Activated T-cell treated with anti-CD3 and anti-CD28 coated beads, Interleukin-2, amount 50 U/mL, for 72 hours (primary cell): ENCODE data around the gene DNAJB8. TPM values are rescaled to one million over a fixed set of nuclear protein-coding genes. Genes with fewer than 3 reads are reported as not detected.
A peak's percentile ranks its signal among the peaks of the same experiment; 100 is the strongest.

ENCODE experiments used
- ATAC-seq, 2 donors: fragments of 150-1000 bp; cut with Tn5 transposase; replicated peaks in 1 of 2; 2 replicates each; pipeline ENCODE4 v1.10.0; 2021; ENCODE audit warnings: moderate library complexity in 2 of 2, mild to moderate bottlenecking in 1 of 2
- DNase-seq, 2 donors: peaks; one replicate each; pipeline ENCODE4 v3.0.0; 2021 to 2022; ENCODE audit warnings: mixed read lengths in 1 of 2
- H3K27ac Mint-ChIP-seq: one replicate; pipeline ENCODE4 v1.8.0; 2022; ENCODE audit warnings: mild to moderate bottlenecking, moderate library complexity, mixed read lengths
- H3K27me3 Mint-ChIP-seq: one replicate; pipeline ENCODE4 v1.8.0; 2022; ENCODE audit warnings: low read depth, mixed read lengths
- H3K36me3 Mint-ChIP-seq, 2 donors: one replicate each; pipeline ENCODE4 v1.8.0; 2022; ENCODE audit warnings: mixed read lengths in 2 of 2, mild to moderate bottlenecking in 1 of 2; ENCODE audit not compliant: insufficient read depth in 2 of 2
- H3K4me1 Mint-ChIP-seq: one replicate; pipeline ENCODE4 v1.8.0; 2022; ENCODE audit warnings: low read depth, mixed read lengths
- H3K4me3 Mint-ChIP-seq, 2 donors: one replicate each; pipeline ENCODE4 v1.8.0; 2022; ENCODE audit warnings: mild to moderate bottlenecking in 2 of 2, mixed read lengths in 2 of 2, moderate library complexity in 2 of 2
- H3K9me3 Mint-ChIP-seq, 2 donors: one replicate each; pipeline ENCODE4 v1.8.0; 2022; ENCODE audit warnings: mixed read lengths in 2 of 2
- total RNA-seq, 2 donors: library from RNA; stranded (reverse); gene quantifications; one replicate each; pipeline ENCODE4 v1.2.3, GENCODE V29; 2022

Gene DNAJB8
- total RNA-seq, 2 donors from 2014 or later, result not detected

GRCh38 chr3:128484404-128485281 lies 18.0 kb upstream of the DNAJB8 start:
- no peak for ATAC-seq
- H3K27ac Mint-ChIP-seq, result no peak overlapping the region

GRCh38 chr3:128483657-128484403 lies 17.1 kb upstream of the DNAJB8 start:
- Mint-ChIP-seq H3K27me3 (peaks cover 57% of the 10 kb centered on the region), H3K27ac (no peak overlapping the region), H3K4me1 (peaks cover 32% of the 10 kb centered on the region), H3K9me3 (no peaks in the 10 kb centered on the region), H3K36me3 (peaks cover 2 to 3% of the 10 kb centered on the region in 2 donors), H3K4me3 (peak overlapping the region; percentile 49 to 84)
- DNase-seq (no peak), ATAC-seq (no peak)

More at GRCh38 chr3:128484404-128485281, 18.0 kb upstream of the DNAJB8 start:
- no peaks in the 10 kb centered on the region for H3K9me3 Mint-ChIP-seq
- H3K4me3 Mint-ChIP-seq, result no peak overlapping the region
- peaks cover 2 to 3% of the 10 kb centered on the region in 2 donors for H3K36me3 Mint-ChIP-seq
- H3K4me1 Mint-ChIP-seq, result peaks cover 33% of the 10 kb centered on the region
- peaks cover 57% of the 10 kb centered on the region for H3K27me3 Mint-ChIP-seq
- DNase-seq, result no peak

GRCh38 chr3:128482666-128483656 lies 16.3 kb upstream of the DNAJB8 start:
- Mint-ChIP-seq H3K4me3 (peak overlapping the region; percentile 49 to 84), H3K27me3 (peaks cover 66% of the 10 kb centered on the region), H3K27ac (no peak overlapping the region), H3K4me1 (peaks cover 32% of the 10 kb centered on the region), H3K36me3 (peaks cover 2% of the 10 kb centered on the region in 2 donors), H3K9me3 (no peaks in the 10 kb centered on the region)
- no peak for ATAC-seq
- DNase-seq, result no peak

GRCh38 chr3:128482175-128482574 lies 15.5 kb upstream of the DNAJB8 start:
- Mint-ChIP-seq H3K27me3 (peaks cover 67% of the 10 kb centered on the region), H3K4me1 (peaks cover 27% of the 10 kb centered on the region), H3K4me3 (no peak overlapping the region), H3K36me3 (no peaks in the 10 kb centered on the region), H3K27ac (no peak overlapping the region), H3K9me3 (no peaks in the 10 kb centered on the region)
- ATAC-seq (no peak), DNase-seq (no peak)

GRCh38 chr3:128481438-128481942 lies 14.8 kb upstream of the DNAJB8 start:
- ATAC-seq, result no peak
- Mint-ChIP-seq H3K9me3 (no peaks in the 10 kb centered on the region), H3K27me3 (peaks cover 63% of the 10 kb centered on the region), H3K4me1 (peaks cover 25% of the 10 kb centered on the region), H3K36me3 (no peaks in the 10 kb centered on the region), H3K4me3 (no peak overlapping the region), H3K27ac (no peak overlapping the region)
- DNase-seq, result no peak

GRCh38 chr3:128480717-128481437 lies 14.2 kb upstream of the DNAJB8 start:
- no peak overlapping the region for H3K4me3 Mint-ChIP-seq
- H3K9me3 Mint-ChIP-seq, result no peaks in the 10 kb centered on the region
- peaks cover 56% of the 10 kb centered on the region for H3K27me3 Mint-ChIP-seq
- ATAC-seq (no peak), DNase-seq (no peak)
- no peak overlapping the region for H3K27ac Mint-ChIP-seq
- H3K4me1 Mint-ChIP-seq, result peaks cover 25% of the 10 kb centered on the region
- H3K36me3 Mint-ChIP-seq, result no peaks in the 10 kb centered on the region

GRCh38 chr3:128480278-128480677 lies 13.6 kb upstream of the DNAJB8 start:
- Mint-ChIP-seq H3K36me3 (no peaks in the 10 kb centered on the region), H3K4me3 (no peak overlapping the region), H3K4me1 (peaks cover 25% of the 10 kb centered on the region), H3K27me3 (peaks cover 50% of the 10 kb centered on the region), H3K9me3 (no peaks in the 10 kb centered on the region), H3K27ac (no peak overlapping the region)
- DNase-seq (no peak), ATAC-seq (no peak)

GRCh38 chr3:128479558-128480086 lies 12.9 kb upstream of the DNAJB8 start:
- DNase-seq, result no peak
- Mint-ChIP-seq H3K36me3 (no peaks in the 10 kb centered on the region), H3K4me3 (no peak overlapping the region), H3K4me1 (peaks cover 22% of the 10 kb centered on the region), H3K27ac (no peak overlapping the region), H3K9me3 (no peaks in the 10 kb centered on the region), H3K27me3 (peaks cover 44% of the 10 kb centered on the region)
- ATAC-seq, result no peak

GRCh38 chr3:128478576-128479506 lies 12.2 kb upstream of the DNAJB8 start:
- DNase-seq (no peak), ATAC-seq (no peak)
- peaks cover 14% of the 10 kb centered on the region for H3K4me1 Mint-ChIP-seq
- no peaks in the 10 kb centered on the region for H3K9me3 Mint-ChIP-seq
- no peak overlapping the region for H3K27ac Mint-ChIP-seq
- H3K36me3 Mint-ChIP-seq, result no peaks in the 10 kb centered on the region
- peaks cover 36% of the 10 kb centered on the region for H3K27me3 Mint-ChIP-seq
- H3K4me3 Mint-ChIP-seq, result no peak overlapping the region

GRCh38 chr3:128476659-128477058 lies 10.0 kb upstream of the DNAJB8 start:
- Mint-ChIP-seq H3K4me1 (no peaks in the 10 kb centered on the region), H3K4me3 (no peak overlapping the region), H3K27ac (no peak overlapping the region), H3K27me3 (peaks cover 19% of the 10 kb centered on the region), H3K9me3 (no peaks in the 10 kb centered on the region), H3K36me3 (no peaks in the 10 kb centered on the region)
- no peak for ATAC-seq
- no peak for DNase-seq

- ATAC-seq (no peak), DNase-seq (no peak)
- peaks cover 29% of the 10 kb centered on the region for H3K27me3 Mint-ChIP-seq
- H3K27ac Mint-ChIP-seq, result no peak overlapping the region
- H3K36me3 Mint-ChIP-seq, result no peaks in the 10 kb centered on the region
- H3K4me3 Mint-ChIP-seq, result no peak overlapping the region
- no peaks in the 10 kb centered on the region for H3K4me1 Mint-ChIP-seq
- H3K9me3 Mint-ChIP-seq, result no peaks in the 10 kb centered on the region
These were observed 8.7 kb upstream of the DNAJB8 start for GRCh38 chr3:128475355-128475754.
